Neural cell (in vitro differentiated cells): ENCODE results near the gene RPL27A.

Experiments
- EP300 ChIP-seq: fragments of 450-650 bp; conservative IDR thresholded peaks from 2 replicates; pipeline ENCODE4 v1.6.1; 2014; ENCODE audit warnings: antibody characterized with exemption, mild to moderate bottlenecking, moderate library complexity; ENCODE audit not compliant: poor library complexity, severe bottlenecking
- EZH2 ChIP-seq: fragments of 200-600, 300-800 bp; shearing (Covaris generic), sonication (generic); IDR thresholded peaks from 2 replicates; pipeline ENCODE4 v1.6.1; 2014; ENCODE audit warnings: antibody characterized with exemption, low read length, borderline replicate concordance, mild to moderate bottlenecking; ENCODE audit not compliant: insufficient read depth, poor library complexity, severe bottlenecking
- POLR2AphosphoS5 ChIP-seq: IDR thresholded peaks from 2 replicates; pipeline ENCODE4 v1.6.1; 2012
- SMC3 ChIP-seq: fragments of 450-650 bp; conservative IDR thresholded peaks from 2 replicates; pipeline ENCODE4 v1.6.1; 2014; ENCODE audit warnings: antibody characterized with exemption, mild to moderate bottlenecking, moderate library complexity; ENCODE audit not compliant: poor library complexity
- TF ChIP-seq, protein P1 (sequence below): fragments of 450-650 bp; IDR thresholded peaks from 2 replicates; pipeline ENCODE4 v1.5.1; 2014; ENCODE audit warnings: antibody characterized with exemption, mild to moderate bottlenecking, moderate library complexity; ENCODE audit not compliant: poor library complexity, severe bottlenecking

- TF ChIP-seq, protein P1, sequence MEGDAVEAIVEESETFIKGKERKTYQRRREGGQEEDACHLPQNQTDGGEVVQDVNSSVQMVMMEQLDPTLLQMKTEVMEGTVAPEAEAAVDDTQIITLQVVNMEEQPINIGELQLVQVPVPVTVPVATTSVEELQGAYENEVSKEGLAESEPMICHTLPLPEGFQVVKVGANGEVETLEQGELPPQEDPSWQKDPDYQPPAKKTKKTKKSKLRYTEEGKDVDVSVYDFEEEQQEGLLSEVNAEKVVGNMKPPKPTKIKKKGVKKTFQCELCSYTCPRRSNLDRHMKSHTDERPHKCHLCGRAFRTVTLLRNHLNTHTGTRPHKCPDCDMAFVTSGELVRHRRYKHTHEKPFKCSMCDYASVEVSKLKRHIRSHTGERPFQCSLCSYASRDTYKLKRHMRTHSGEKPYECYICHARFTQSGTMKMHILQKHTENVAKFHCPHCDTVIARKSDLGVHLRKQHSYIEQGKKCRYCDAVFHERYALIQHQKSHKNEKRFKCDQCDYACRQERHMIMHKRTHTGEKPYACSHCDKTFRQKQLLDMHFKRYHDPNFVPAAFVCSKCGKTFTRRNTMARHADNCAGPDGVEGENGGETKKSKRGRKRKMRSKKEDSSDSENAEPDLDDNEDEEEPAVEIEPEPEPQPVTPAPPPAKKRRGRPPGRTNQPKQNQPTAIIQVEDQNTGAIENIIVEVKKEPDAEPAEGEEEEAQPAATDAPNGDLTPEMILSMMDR: no peak
- TF ChIP-seq POLR2AphosphoS5 (no peak), EZH2 (no peak), SMC3 (no peak), EP300 (no peak)
Observed at GRCh38 chr11:8707541-8708191, 25.1 kb downstream of the RPL27A start.
